HG03442 (cell line): ENCODE measurements around the gene AKT1.
"Not testable (repeated sequence)": the region's sequence is repeated elsewhere in the genome, so short reads cannot be mapped to it uniquely, and the experiment has no call there.

ENCODE experiments used
- ATAC-seq: cut with Tn5 transposase; IDR thresholded peaks from one replicate; pipeline ENCODE4 v1.9.1; 2021; ENCODE audit warnings: mild to moderate bottlenecking, moderate library complexity; ENCODE audit not compliant: unreplicated experiment

The AKT1 gene

GRCh38 chr14:104819361-104819781, 23.8 kb upstream of the AKT1 start:
- no peak for ATAC-seq

GRCh38 chr14:104818714-104819161, 23.2 kb upstream of the AKT1 start:
- no peak for ATAC-seq

GRCh38 chr14:104817930-104818713, 22.6 kb upstream of the AKT1 start:
- no peak for ATAC-seq

GRCh38 chr14:104816616-104816884, 21.0 kb upstream of the AKT1 start:
- no peak for ATAC-seq

- not testable (repeated sequence) for ATAC-seq
Measured at GRCh38 chr14:104814701-104815100, 19.2 kb upstream of the AKT1 start.

GRCh38 chr14:104813286-104813685, 17.7 kb upstream of the AKT1 start:
- no peak for ATAC-seq

- no peak for ATAC-seq
Measured at GRCh38 chr14:104810316-104810715, 14.8 kb upstream of the AKT1 start.

GRCh38 chr14:104808456-104808855, 12.9 kb upstream of the AKT1 start:
- no peak for ATAC-seq

- no peak for ATAC-seq
Measured at GRCh38 chr14:104806625-104807465, 11.3 kb upstream of the AKT1 start.

- no peak for ATAC-seq
Measured at GRCh38 chr14:104805941-104806624, 10.5 kb upstream of the AKT1 start.

- ATAC-seq: no peak
Measured at GRCh38 chr14:104805326-104805678, 9.8 kb upstream of the AKT1 start.

GRCh38 chr14:104804481-104805325, 9.2 kb upstream of the AKT1 start:
- ATAC-seq: no peak

- no peak for ATAC-seq
Measured at GRCh38 chr14:104803912-104804410, 8.4 kb upstream of the AKT1 start.

- no peak for ATAC-seq
Measured at GRCh38 chr14:104803280-104803911, 7.8 kb upstream of the AKT1 start.

- ATAC-seq: no peak
Measured at GRCh38 chr14:104802394-104803184, 7.0 kb upstream of the AKT1 start.

- no peak for ATAC-seq
Measured at GRCh38 chr14:104801520-104802393, 6.2 kb upstream of the AKT1 start.

GRCh38 chr14:104800771-104801519, 5.4 kb upstream of the AKT1 start, which contains the start of gene ZBTB42:
Gene ZBTB42, plus strand, starts transcription at chr14:104801101. Its CDS starts 97 bp downstream, at chr14:104801198.
- peak; percentile 33 for ATAC-seq
